HepG2 (cell line): Measurements from ENCODE around the gene TAF3.

Source experiments
- CBFB ChIP-seq: sonication (generic); formaldehyde crosslinking; IDR thresholded peaks from 2 replicates; pipeline ENCODE4 v1.4.0; 2020; ENCODE audit warnings: missing genetic modification reagents
- CTCF ChIP-seq: sonication (generic); formaldehyde crosslinking; IDR thresholded peaks from 2 replicates; pipeline ENCODE4 v1.5.0; 2020; ENCODE audit warnings: mild to moderate bottlenecking, missing genetic modification reagents, moderate library complexity
- KDM4B ChIP-seq: sonication (generic); formaldehyde crosslinking; IDR thresholded peaks from 2 replicates; pipeline ENCODE4 v1.4.0; 2020; ENCODE audit warnings: missing genetic modification reagents
- MAFK ChIP-seq, 2 experiments: IDR thresholded peaks in 1 of 2; conservative IDR thresholded peaks in 1 of 2; 2 replicates each; pipeline ENCODE4 v1.6.1; 2011; ENCODE audit warnings: improper control_type of control experiment in 2 of 2, low read length in 2 of 2
- PREB ChIP-seq: sonication (generic); formaldehyde crosslinking; IDR thresholded peaks from 2 replicates; pipeline ENCODE4 v1.4.0; 2020; ENCODE audit warnings: missing genetic modification reagents
- ZGPAT ChIP-seq: IDR thresholded peaks from 2 replicates; pipeline ENCODE4 v1.6.1; 2016; ENCODE audit warnings: mild to moderate bottlenecking
- ZNF124 ChIP-seq: sonication (generic); formaldehyde crosslinking; IDR thresholded peaks from 2 replicates; pipeline ENCODE4 v1.4.0; 2020; ENCODE audit warnings: missing genetic modification reagents
- ZNF24 ChIP-seq: fragments of 450-650 bp; IDR thresholded peaks from 2 replicates; pipeline ENCODE4 v1.6.1; 2017; ENCODE audit warnings: antibody characterized with exemption, mild to moderate bottlenecking

- TF ChIP-seq CBFB (no peak), ZNF124 (CRISPR knock-in tag) (no peak), MAFK (conservative IDR thresholded peaks at IDR 0.05 in 1 of 2, IDR thresholded peaks at IDR 0.05 in 1 of 2; ENCODE audit: low read length in 2 of 2) (no peak), PREB (CRISPR knock-in tag) (no peak), ZGPAT (CRISPR knock-in tag) (no peak), KDM4B (CRISPR knock-in tag) (no peak), CTCF (CRISPR knock-in tag) (no peak), ZNF24 (no peak)
These were observed 241.9 kb downstream of the TAF3 start for GRCh38 chr10:8060010-8060703.
